ENCODE measurements around the gene TVP23A. TPM values are rescaled to one million over a fixed set of nuclear protein-coding genes. Genes with fewer than 3 reads are reported as not detected.

Gene TVP23A
- total RNA-seq, 1 donor from 2014 or later: 0.24 TPM

DNA sequence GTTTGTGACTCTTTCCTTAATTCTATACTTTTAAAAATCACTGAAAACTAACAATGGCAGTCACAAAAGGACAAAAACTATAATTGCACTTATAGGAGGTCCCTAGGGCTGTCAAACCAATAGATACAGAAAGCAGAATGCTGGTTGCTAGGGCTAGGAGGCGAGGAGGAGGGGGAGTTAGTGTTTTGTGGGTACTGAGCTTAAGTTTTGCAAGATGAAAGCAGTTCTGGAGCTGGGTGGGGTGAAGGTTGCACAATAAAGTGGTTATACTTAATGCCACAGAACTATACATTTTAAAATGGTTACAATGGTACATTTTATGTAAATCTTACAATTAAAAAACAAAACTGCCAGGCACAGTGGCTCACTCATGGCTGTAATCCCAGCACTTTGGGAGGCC, 47.7 kb downstream of the TVP23A start:
- intact Hi-C loops (cut with DNase I): no loop called here
- Histone ChIP-seq H3K9me3 (no peaks in the 10 kb centered on the region), H3K27ac (no peak overlapping the region), H3K27me3 (ENCODE audit: low read depth) (no peaks in the 10 kb centered on the region), H3K36me3 (peaks cover 31% of the 10 kb centered on the region), H3K4me1 (no peaks in the 10 kb centered on the region), H3K4me3 (no peak overlapping the region)
- TF ChIP-seq, protein P1, sequence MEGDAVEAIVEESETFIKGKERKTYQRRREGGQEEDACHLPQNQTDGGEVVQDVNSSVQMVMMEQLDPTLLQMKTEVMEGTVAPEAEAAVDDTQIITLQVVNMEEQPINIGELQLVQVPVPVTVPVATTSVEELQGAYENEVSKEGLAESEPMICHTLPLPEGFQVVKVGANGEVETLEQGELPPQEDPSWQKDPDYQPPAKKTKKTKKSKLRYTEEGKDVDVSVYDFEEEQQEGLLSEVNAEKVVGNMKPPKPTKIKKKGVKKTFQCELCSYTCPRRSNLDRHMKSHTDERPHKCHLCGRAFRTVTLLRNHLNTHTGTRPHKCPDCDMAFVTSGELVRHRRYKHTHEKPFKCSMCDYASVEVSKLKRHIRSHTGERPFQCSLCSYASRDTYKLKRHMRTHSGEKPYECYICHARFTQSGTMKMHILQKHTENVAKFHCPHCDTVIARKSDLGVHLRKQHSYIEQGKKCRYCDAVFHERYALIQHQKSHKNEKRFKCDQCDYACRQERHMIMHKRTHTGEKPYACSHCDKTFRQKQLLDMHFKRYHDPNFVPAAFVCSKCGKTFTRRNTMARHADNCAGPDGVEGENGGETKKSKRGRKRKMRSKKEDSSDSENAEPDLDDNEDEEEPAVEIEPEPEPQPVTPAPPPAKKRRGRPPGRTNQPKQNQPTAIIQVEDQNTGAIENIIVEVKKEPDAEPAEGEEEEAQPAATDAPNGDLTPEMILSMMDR (IDR thresholded peaks at IDR 0.05): no peak
- ATAC-seq (peak; percentile 54 to 70), DNase-seq (no peak)

DNA sequence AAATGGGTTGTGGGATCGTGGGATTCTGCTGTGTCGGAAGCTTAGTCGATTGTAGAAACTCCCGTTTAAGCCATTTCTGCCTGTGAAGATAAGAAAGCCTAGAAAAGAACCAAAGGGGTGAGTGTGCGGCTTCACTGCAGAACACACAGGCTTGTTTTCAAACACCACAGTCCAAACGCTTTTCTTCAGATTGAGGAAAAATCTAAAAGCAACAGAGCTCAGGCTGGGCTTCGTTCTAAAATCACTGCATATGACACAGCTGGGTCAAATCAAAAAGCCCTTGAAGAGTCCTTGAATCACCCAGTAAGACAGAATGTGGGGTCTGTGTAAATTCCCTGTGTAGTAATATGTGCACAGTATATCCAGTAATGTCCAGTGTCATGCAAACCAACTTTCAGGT, 49.2 kb downstream of the TVP23A start:
- H3K9me3 ChIP-seq: no peaks in the 10 kb centered on the region
- H3K27ac ChIP-seq: no peak overlapping the region
- intact Hi-C loops (cut with DNase I): no loop called here
- no peaks in the 10 kb centered on the region for H3K27me3 ChIP-seq (ENCODE audit: low read depth)
- peaks cover 6% of the 10 kb centered on the region for H3K4me1 ChIP-seq
- ATAC-seq: no peak
- TF ChIP-seq, protein P1 (IDR thresholded peaks at IDR 0.05): no peak
- DNase-seq: no peak
- no peak overlapping the region for H3K4me3 ChIP-seq
- H3K36me3 ChIP-seq: peaks cover 43% of the 10 kb centered on the region

DNA sequence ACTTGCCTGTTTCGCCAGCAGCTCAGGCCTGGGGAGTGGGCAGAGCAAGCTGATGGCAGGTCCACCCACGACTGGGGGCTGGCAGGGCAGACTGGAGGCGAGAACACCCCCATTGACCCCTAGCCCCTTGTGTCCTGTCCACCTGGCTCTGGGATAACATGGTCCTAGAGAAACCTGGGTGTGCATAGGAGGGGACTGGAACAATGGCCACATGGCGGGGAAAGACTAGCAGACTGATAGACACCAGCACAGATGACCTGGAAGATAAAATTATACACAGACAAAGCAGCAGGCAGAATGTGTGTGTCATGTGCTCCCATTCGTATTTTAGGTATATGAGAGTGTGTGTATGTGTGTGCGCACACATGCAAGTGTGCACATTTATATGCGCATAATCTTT, 51.5 kb downstream of the TVP23A start:
- peaks cover 63% of the 10 kb centered on the region for H3K36me3 ChIP-seq
- ATAC-seq: no peak
- no peak for DNase-seq

DNA sequence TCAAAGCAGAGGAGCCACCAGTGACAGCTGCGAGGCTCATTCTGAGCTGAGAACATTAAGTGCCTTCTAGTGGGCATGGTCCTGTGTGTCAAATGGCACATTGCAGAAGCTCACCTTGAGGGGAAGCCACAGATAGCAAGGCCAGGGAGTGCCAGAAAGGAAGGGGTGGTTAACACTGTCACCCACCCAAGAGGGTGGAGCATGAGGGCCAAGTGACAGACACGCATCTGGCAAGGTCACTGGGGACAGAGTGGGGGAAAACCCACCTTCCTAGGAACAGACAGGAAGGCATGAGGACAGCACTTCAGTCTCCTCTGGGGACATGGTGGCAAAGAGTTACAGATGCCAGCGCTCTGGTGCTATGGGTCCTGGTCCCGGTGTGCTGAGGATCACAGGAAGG, 52.8 kb downstream of the TVP23A start:
- Histone ChIP-seq H3K9me3 (no peaks in the 10 kb centered on the region), H3K36me3 (peaks cover 77% of the 10 kb centered on the region), H3K4me1 (peaks cover 10% of the 10 kb centered on the region), H3K27ac (no peak overlapping the region), H3K4me3 (no peak overlapping the region), H3K27me3 (ENCODE audit: low read depth) (no peaks in the 10 kb centered on the region)
- ATAC-seq (peak in 1 of 2 donors; percentile 16), DNase-seq (no peak)
- intact Hi-C loops (cut with DNase I): no loop called here
- TF ChIP-seq, protein P1 (IDR thresholded peaks at IDR 0.05): no peak

More for the DNA sequence above, 51.5 kb downstream of the TVP23A start:
- Histone ChIP-seq H3K4me3 (no peak overlapping the region), H3K4me1 (peaks cover 6% of the 10 kb centered on the region), H3K27ac (no peak overlapping the region), H3K27me3 (ENCODE audit: low read depth) (no peaks in the 10 kb centered on the region), H3K9me3 (no peaks in the 10 kb centered on the region)
- TF ChIP-seq, protein P1 (IDR thresholded peaks at IDR 0.05): no peak
- intact Hi-C loops (cut with DNase I): no loop called here

DNA sequence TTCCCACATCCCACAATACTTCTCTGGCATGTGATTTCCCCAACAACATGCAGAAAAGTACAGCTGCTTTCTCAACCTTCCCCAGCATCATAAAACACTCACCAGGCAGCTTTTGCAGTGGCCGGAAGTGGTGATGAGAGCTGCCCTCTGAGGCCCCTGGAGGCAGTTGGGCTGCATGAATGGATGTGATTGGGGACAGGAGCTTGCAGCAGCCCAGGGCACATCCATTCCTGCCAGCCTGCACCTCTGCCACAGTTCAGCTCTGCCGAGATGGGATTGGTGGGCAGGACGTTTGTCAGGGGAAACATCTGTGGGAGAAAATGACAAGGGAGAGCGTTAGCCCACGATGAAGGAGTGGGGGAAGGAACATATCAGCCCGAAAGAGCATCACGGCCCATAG, 55.1 kb downstream of the TVP23A start:
- peaks cover 88% of the 10 kb centered on the region for H3K36me3 ChIP-seq
- H3K4me3 ChIP-seq: no peak overlapping the region
- intact Hi-C loops (cut with DNase I): no loop called here
- ATAC-seq (no peak), DNase-seq (no peak)
- H3K4me1 ChIP-seq: peaks cover 10% of the 10 kb centered on the region
- no peaks in the 10 kb centered on the region for H3K27me3 ChIP-seq (ENCODE audit: low read depth)
- TF ChIP-seq, protein P1 (IDR thresholded peaks at IDR 0.05): no peak
- no peak overlapping the region for H3K27ac ChIP-seq
- no peaks in the 10 kb centered on the region for H3K9me3 ChIP-seq

All from lower lobe of right lung (tissue), 2 donors.